NCI-H226 (cell line): ENCODE results near the gene ALDH2.
"Not testable (repeated sequence)": the region's sequence is repeated elsewhere in the genome, so short reads cannot be mapped to it uniquely, and the experiment has no call there.

Experiments used
- DNase-seq: peaks from one replicate; pipeline ENCODE4 v3.0.0-alpha.2; 2015

Gene ALDH2

GRCh38 chr12:111759991-111760390 lies 6.7 kb upstream of the ALDH2 start:
- DNase-seq, result no peak

- no peak for DNase-seq
Measured at GRCh38 chr12:111761099-111761498, 5.6 kb upstream of the ALDH2 start.

GRCh38 chr12:111761706-111762105 lies 5.0 kb upstream of the ALDH2 start:
- no peak for DNase-seq

- not testable (repeated sequence) for DNase-seq
Measured at GRCh38 chr12:111763552-111763951, 3.2 kb upstream of the ALDH2 start.

- DNase-seq, result no peak
Measured at GRCh38 chr12:111764120-111764821, 2.5 kb upstream of the ALDH2 start.

- DNase-seq, result no peak
Measured at GRCh38 chr12:111767362-111768158, 827 bp downstream of the ALDH2 start.

GRCh38 chr12:111768159-111768895 lies 1.6 kb downstream of the ALDH2 start:
- DNase-seq, result no peak

- no peak for DNase-seq
Measured at GRCh38 chr12:111769599-111769998, 2.9 kb downstream of the ALDH2 start.

GRCh38 chr12:111773801-111774551 lies 7.2 kb downstream of the ALDH2 start:
- peak; percentile 86 for DNase-seq

GRCh38 chr12:111775205-111776193 lies 8.8 kb downstream of the ALDH2 start:
- DNase-seq, result peak; percentile 90

- no peak for DNase-seq
Measured at GRCh38 chr12:111776836-111777344, 10.2 kb downstream of the ALDH2 start.

GRCh38 chr12:111777345-111778045 lies 10.8 kb downstream of the ALDH2 start:
- no peak for DNase-seq

- DNase-seq, result no peak
Measured at GRCh38 chr12:111780166-111780565, 13.4 kb downstream of the ALDH2 start.

GRCh38 chr12:111780615-111781014 lies 13.9 kb downstream of the ALDH2 start:
- no peak for DNase-seq

GRCh38 chr12:111781085-111781658 lies 14.4 kb downstream of the ALDH2 start:
- DNase-seq, result no peak

GRCh38 chr12:111783046-111783445 lies 16.3 kb downstream of the ALDH2 start:
- no peak for DNase-seq

- DNase-seq, result no peak
Measured at GRCh38 chr12:111784953-111785352, 18.2 kb downstream of the ALDH2 start.

GRCh38 chr12:111785651-111786050 lies 18.9 kb downstream of the ALDH2 start:
- DNase-seq, result no peak

GRCh38 chr12:111788178-111788654 lies 21.5 kb downstream of the ALDH2 start:
- DNase-seq, result no peak

GRCh38 chr12:111789779-111790178 lies 23.0 kb downstream of the ALDH2 start:
- no peak for DNase-seq
